ENCODE results near the gene CACNA1A. TPM values are rescaled to one million over a fixed set of nuclear protein-coding genes. Genes with fewer than 3 reads are reported as not detected.
A peak's percentile ranks its signal among the peaks of the same experiment; 100 is the strongest.

CACNA1A gene
- polyA plus RNA-seq, 3 donors = 0.08 to 0.09 TPM; not detected in 1

GRCh38 chr19:13165162-13165997 is 340.9 kb downstream of the CACNA1A start:
- H3K27ac ChIP-seq (ENCODE audit: low read depth in 1 of 2, low read length in 2 of 2) = peak overlapping the region; percentile 65 to 98
- no peaks in the 10 kb centered on the region for H3K9me3 ChIP-seq (replicated peaks in 1 of 2; ENCODE audit: control insufficient read depth in 1 of 2, insufficient read depth in 1 of 2, low read length in 2 of 2)
- peaks cover 83 to 94% of the 10 kb centered on the region in 2 donors for H3K4me1 ChIP-seq (ENCODE audit: control insufficient read depth in 1 of 2, insufficient read depth in 2 of 2, low read length in 2 of 2)
- peak overlapping the region in 6 of 7 donors; percentile 24 to 98 (median 86) for H3K27ac Mint-ChIP-seq
- H3K4me1 Mint-ChIP-seq = peaks cover 81% of the 10 kb centered on the region
- H3K36me3 Mint-ChIP-seq = no peaks in the 10 kb centered on the region
- H3K36me3 ChIP-seq (replicated peaks in 1 of 2; ENCODE audit: control insufficient read depth in 1 of 2, insufficient read depth in 2 of 2, low read length in 2 of 2) = no peaks in the 10 kb centered on the region
- no peak for TF ChIP-seq CTCF (IDR thresholded peaks at IDR 0.05)
- H3K27me3 ChIP-seq (ENCODE audit: control insufficient read depth in 2 of 2, insufficient read depth in 2 of 2, low read length in 2 of 2) = no peaks in the 10 kb centered on the region
- H3K9ac ChIP-seq (ENCODE audit: insufficient read depth, low read length, poor library complexity, severe bottlenecking) = no peak overlapping the region
- no peak overlapping the region for H3K4me3 Mint-ChIP-seq
- H4K20me1 ChIP-seq (ENCODE audit: insufficient read depth, low read length) = no peaks in the 10 kb centered on the region
- DNase-seq = no peak
- peaks cover 22% of the 10 kb centered on the region for H3K79me2 ChIP-seq (ENCODE audit: insufficient read depth, low read length)
- H3K4me2 ChIP-seq (replicated peaks; ENCODE audit: extremely low read depth, low read length, poor library complexity, severe bottlenecking) = no peak overlapping the region
- peaks cover 0 to 5% (median 0%) of the 10 kb centered on the region in 7 donors for H3K9me3 Mint-ChIP-seq
- H2AFZ ChIP-seq (ENCODE audit: insufficient read depth, low read depth, low read length, poor library complexity, severe bottlenecking) = peak overlapping the region; percentile 90
- H3K27me3 Mint-ChIP-seq (ENCODE audit: low read depth in 3 of 3) = peaks cover 0 to 4% (median 0%) of the 10 kb centered on the region in 3 donors
- 81% methylated on average over 9 of the region's 19 CpGs for WGBS (ENCODE audit: insufficient coverage)
- intact Hi-C loops (cut with micrococcal nuclease) = no loop called here
- H3K4me3 ChIP-seq (replicated peaks in 1 of 3; ENCODE audit: low read depth in 2 of 3, low read length in 3 of 3) = peak overlapping the region in 1 of 3 experiments; percentile 83

- Histone ChIP-seq H2AFZ (ENCODE audit: insufficient read depth, low read depth, low read length, poor library complexity, severe bottlenecking) (peak overlapping the region; percentile 90), H3K4me1 (ENCODE audit: control insufficient read depth in 1 of 2, insufficient read depth in 2 of 2, low read length in 2 of 2) (peaks cover 78 to 92% of the 10 kb centered on the region in 2 donors), H4K20me1 (ENCODE audit: insufficient read depth, low read length) (no peaks in the 10 kb centered on the region), H3K9me3 (replicated peaks in 1 of 2; ENCODE audit: control insufficient read depth in 1 of 2, insufficient read depth in 1 of 2, low read length in 2 of 2) (no peaks in the 10 kb centered on the region), H3K27me3 (ENCODE audit: control insufficient read depth in 2 of 2, insufficient read depth in 2 of 2, low read length in 2 of 2) (no peaks in the 10 kb centered on the region), H3K79me2 (ENCODE audit: insufficient read depth, low read length) (peaks cover 22% of the 10 kb centered on the region), H3K27ac (ENCODE audit: low read depth in 1 of 2, low read length in 2 of 2) (peak overlapping the region; percentile 65 to 90), H3K36me3 (replicated peaks in 1 of 2; ENCODE audit: control insufficient read depth in 1 of 2, insufficient read depth in 2 of 2, low read length in 2 of 2) (no peaks in the 10 kb centered on the region), H3K4me2 (replicated peaks; ENCODE audit: extremely low read depth, low read length, poor library complexity, severe bottlenecking) (peak overlapping the region; percentile 97), H3K4me3 (replicated peaks in 1 of 3; ENCODE audit: low read depth in 2 of 3, low read length in 3 of 3) (peak overlapping the region; percentile 24 to 83 (median 47)), H3K9ac (ENCODE audit: insufficient read depth, low read length, poor library complexity, severe bottlenecking) (peak overlapping the region; percentile 70)
- Mint-ChIP-seq H3K27me3 (ENCODE audit: low read depth in 3 of 3) (peaks cover 0 to 4% (median 0%) of the 10 kb centered on the region in 3 donors), H3K36me3 (no peaks in the 10 kb centered on the region), H3K27ac (peak overlapping the region; percentile 50 to 98 (median 92)), H3K9me3 (peaks cover 0 to 5% (median 0%) of the 10 kb centered on the region in 7 donors), H3K4me3 (peak overlapping the region; percentile 76 to 87), H3K4me1 (peaks cover 75% of the 10 kb centered on the region)
- WGBS (ENCODE audit: insufficient coverage) = 8% methylated on average over 13 of the region's 19 CpGs
- intact Hi-C loops (cut with micrococcal nuclease) = loop anchor here in 1 of 2 donors (5.0 kb wide), 1 partner anchor 43 kb away; no protein-coding TSS in a partner anchor
- TF ChIP-seq CTCF (IDR thresholded peaks at IDR 0.05) = no peak
- peak in 2 of 3 donors; percentile 11 to 43 for DNase-seq
Measured at GRCh38 chr19:13164343-13165161, 341.7 kb downstream of the CACNA1A start.

Data from CD14-positive monocyte (primary cell).